ENCODE data around the gene PRPF8. TPM values are rescaled to one million over a fixed set of nuclear protein-coding genes. Genes with fewer than 3 reads are reported as not detected.

PRPF8 gene
- total and polyA plus RNA-seq, 2 of the 13 experiments (the other 11 are each of a cell fraction or from before 2014, with no cell fraction given), result 112 to 179 TPM

DNA sequence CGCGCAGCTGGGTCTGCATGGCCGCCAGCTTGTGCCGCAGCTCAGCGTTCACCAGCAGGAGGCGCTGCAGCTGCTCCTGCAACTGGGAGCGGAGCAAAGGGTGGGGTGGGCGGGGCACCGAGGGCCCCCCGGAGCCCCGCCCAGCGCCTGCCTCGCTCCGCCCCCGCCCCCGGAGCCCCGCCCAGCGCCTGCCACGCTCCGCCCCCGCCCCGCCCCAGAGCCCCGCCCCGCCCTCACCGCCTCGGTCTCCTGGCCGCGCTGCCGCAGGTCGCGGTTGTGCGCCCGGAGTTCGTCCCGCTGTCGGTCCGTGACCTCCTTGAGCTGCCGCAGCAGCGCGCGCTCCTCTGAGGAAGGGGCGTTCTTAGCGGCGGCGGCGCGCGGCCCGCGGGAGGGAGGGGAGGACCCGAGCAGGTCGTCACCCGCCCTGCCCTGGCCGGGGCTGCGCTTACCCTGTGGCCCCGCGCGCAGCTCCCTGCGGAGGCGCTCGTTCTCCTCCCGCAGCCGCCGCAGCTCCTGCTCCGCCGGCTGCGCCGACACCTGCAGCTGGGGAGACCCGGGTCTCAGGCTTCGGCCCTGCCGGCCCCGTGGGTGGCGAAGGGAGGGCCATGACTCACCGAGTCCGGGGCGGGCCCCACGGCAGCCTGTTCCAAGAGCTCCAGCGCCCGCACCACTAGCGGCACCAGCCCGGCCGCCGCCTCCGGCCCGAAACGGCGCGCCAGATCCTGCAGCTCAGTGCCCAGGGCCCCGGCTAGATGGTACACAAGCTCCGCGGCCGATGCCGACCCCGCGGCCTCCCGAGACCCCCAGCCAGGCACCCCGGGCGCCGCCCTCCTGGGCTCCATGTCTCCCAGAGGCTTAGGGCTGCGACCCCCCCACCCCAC lies 35.5 kb downstream of the PRPF8 start (continued):
- TF ChIP-seq ZC3H13 (CRISPR knock-in tag; IDR thresholded peaks at IDR 0.05) (peak; percentile 88), ZNF446 (CRISPR knock-in tag; IDR thresholded peaks at IDR 0.05) (no peak), PRDM10 (CRISPR knock-in tag; IDR thresholded peaks at IDR 0.05; ENCODE audit: low read depth) (no peak), ZNF383 (CRISPR knock-in tag; IDR thresholded peaks at IDR 0.05; ENCODE audit: borderline replicate concordance) (peak; percentile 35), SP2 (CRISPR knock-in tag; IDR thresholded peaks at IDR 0.05) (peak; percentile 10; the same call in 1 of the 2 replicates), PITX1 (CRISPR knock-in tag; IDR thresholded peaks at IDR 0.05) (peak; percentile 59; the same call in 1 of the 2 replicates), PAXIP1 (CRISPR knock-in tag; conservative IDR thresholded peaks at IDR 0.05) (peak; percentile 17; the same call in 1 of the 2 replicates), IKZF4 (CRISPR knock-in tag; IDR thresholded peaks at IDR 0.05; ENCODE audit: borderline replicate concordance, low read depth, not compliant biosample characterization) (peak; percentile 21), ZNF788 (CRISPR knock-in tag; IDR thresholded peaks at IDR 0.05; ENCODE audit: borderline replicate concordance) (peak; percentile 61), HMGXB4 (CRISPR knock-in tag; IDR thresholded peaks at IDR 0.05; ENCODE audit: borderline replicate concordance in 1 of 2, low read depth in 1 of 2) (peak; percentile 74 to 82), ZNF749 (CRISPR knock-in tag; IDR thresholded peaks at IDR 0.05; ENCODE audit: borderline replicate concordance) (peak; percentile 61; the same call in 1 of the 2 replicates)
- TF ChIP-seq, protein P1, sequence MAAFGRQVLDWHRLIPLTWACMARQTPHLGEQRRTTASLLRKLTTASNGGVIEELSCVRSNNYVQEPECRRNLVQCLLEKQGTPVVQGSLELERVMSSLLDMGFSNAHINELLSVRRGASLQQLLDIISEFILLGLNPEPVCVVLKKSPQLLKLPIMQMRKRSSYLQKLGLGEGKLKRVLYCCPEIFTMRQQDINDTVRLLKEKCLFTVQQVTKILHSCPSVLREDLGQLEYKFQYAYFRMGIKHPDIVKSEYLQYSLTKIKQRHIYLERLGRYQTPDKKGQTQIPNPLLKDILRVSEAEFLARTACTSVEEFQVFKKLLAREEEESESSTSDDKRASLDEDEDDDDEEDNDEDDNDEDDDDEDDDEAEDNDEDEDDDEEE (CRISPR knock-in tag; IDR thresholded peaks at IDR 0.05), result peak; percentile 57
- TF ChIP-seq, protein P2, sequence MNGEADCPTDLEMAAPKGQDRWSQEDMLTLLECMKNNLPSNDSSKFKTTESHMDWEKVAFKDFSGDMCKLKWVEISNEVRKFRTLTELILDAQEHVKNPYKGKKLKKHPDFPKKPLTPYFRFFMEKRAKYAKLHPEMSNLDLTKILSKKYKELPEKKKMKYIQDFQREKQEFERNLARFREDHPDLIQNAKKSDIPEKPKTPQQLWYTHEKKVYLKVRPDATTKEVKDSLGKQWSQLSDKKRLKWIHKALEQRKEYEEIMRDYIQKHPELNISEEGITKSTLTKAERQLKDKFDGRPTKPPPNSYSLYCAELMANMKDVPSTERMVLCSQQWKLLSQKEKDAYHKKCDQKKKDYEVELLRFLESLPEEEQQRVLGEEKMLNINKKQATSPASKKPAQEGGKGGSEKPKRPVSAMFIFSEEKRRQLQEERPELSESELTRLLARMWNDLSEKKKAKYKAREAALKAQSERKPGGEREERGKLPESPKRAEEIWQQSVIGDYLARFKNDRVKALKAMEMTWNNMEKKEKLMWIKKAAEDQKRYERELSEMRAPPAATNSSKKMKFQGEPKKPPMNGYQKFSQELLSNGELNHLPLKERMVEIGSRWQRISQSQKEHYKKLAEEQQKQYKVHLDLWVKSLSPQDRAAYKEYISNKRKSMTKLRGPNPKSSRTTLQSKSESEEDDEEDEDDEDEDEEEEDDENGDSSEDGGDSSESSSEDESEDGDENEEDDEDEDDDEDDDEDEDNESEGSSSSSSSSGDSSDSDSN (CRISPR knock-in tag; IDR thresholded peaks at IDR 0.05), result peak; percentile 89; the same call in 1 of the 2 replicates
